HFF-Myc (cell line): ENCODE measurements around the gene DNAH7.

Source experiments
- DNase-seq: peaks from one replicate; pipeline ENCODE4 v3.0.0-alpha.2; 2011; ENCODE audit warnings: low read depth; ENCODE audit errors: extremely low read depth
- H3K4me3 ChIP-seq: replicated peaks from 2 replicates; pipeline ENCODE4 v1.5.1; 2011; ENCODE audit warnings: low read depth, mild to moderate bottlenecking, control low read depth, low read length
- TF ChIP-seq, protein P1 (sequence below): IDR thresholded peaks from 2 replicates; pipeline ENCODE4 v1.5.1; 2012; ENCODE audit warnings: mild to moderate bottlenecking, low read depth, low read length, control low read depth; ENCODE audit errors: missing control alignments

The DNAH7 gene

DNA sequence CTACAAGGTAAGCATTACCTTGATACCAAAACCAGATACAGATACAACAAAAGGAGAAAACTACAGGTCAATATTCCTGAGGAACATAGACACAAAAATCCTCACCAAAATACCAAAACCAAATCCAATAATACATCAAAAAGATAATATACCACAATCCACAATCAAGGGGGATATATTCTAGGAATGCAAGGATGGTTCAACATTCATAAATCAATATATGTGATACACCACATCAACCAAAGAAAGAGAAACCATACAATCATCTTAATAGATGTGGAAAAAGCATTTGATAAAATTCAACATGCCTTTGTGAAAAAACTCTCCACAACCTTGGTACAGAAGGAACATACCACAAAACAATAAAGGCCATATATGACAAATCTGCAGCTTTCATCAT, 28.4 kb downstream of the DNAH7 start:
- TF ChIP-seq, protein P1, sequence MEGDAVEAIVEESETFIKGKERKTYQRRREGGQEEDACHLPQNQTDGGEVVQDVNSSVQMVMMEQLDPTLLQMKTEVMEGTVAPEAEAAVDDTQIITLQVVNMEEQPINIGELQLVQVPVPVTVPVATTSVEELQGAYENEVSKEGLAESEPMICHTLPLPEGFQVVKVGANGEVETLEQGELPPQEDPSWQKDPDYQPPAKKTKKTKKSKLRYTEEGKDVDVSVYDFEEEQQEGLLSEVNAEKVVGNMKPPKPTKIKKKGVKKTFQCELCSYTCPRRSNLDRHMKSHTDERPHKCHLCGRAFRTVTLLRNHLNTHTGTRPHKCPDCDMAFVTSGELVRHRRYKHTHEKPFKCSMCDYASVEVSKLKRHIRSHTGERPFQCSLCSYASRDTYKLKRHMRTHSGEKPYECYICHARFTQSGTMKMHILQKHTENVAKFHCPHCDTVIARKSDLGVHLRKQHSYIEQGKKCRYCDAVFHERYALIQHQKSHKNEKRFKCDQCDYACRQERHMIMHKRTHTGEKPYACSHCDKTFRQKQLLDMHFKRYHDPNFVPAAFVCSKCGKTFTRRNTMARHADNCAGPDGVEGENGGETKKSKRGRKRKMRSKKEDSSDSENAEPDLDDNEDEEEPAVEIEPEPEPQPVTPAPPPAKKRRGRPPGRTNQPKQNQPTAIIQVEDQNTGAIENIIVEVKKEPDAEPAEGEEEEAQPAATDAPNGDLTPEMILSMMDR, result no peak
- DNase-seq, result no peak
- no peak overlapping the region for H3K4me3 ChIP-seq

DNA sequence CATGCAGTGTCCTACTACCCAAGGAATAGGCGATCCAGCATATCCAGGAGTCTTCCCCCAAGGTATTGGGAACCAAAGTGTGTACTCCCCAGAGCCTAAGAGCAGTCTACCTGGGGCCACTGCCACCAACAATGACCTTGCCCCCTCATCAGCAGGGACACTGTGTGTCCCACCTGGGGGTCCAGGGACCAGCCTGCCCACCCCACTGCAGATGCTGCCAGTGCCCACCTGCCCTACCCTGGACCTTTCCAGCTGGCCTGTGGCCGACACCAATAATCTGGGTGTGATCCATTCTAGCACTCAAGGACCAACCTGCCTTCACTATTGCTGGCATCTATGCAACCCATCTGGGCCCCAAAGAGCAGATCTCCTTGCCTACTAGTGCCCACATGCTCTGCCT, 32.2 kb downstream of the DNAH7 start:
- TF ChIP-seq, protein P1, result no peak
- no peak overlapping the region for H3K4me3 ChIP-seq
- DNase-seq, result no peak

DNA sequence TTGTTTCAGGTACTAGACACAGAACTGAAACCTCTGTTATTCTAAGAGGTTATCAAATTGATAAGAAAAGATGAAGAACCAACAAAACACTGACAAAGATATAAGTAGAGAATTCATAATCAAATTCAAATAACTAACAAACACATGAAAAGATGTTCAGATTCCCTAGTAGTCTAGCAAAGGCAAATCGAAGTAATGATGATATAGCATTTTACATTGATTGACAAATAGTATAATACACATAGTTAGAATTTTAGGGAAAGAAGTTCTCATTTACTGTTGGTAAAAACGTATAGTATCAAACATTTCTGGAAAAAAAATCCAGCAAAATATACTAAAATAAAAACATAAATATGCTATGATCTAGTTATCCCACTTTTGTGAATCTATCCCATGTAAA, 50.6 kb downstream of the DNAH7 start:
- TF ChIP-seq, protein P1, result no peak
- DNase-seq, result no peak
- no peak overlapping the region for H3K4me3 ChIP-seq

DNA sequence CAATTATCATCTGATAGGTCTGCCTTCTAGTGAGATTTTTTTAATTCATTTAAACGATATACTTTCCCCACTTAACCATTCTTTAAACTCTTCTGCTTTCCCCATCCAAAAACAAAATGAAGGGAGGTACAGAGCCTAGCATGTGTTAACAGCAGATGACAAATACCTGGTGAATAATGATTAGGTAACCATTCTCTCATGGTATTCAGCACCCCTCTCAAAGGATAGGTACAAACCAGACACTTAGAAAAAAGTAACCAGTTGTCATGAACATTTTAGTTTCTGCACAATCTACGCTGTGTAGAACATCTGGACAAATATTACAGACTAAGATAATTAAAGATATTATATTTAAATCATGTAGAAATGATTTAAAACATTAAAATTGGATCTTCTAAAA, 56.3 kb downstream of the DNAH7 start:
- DNase-seq, result no peak
- no peak overlapping the region for H3K4me3 ChIP-seq
- TF ChIP-seq, protein P1, result no peak

DNA sequence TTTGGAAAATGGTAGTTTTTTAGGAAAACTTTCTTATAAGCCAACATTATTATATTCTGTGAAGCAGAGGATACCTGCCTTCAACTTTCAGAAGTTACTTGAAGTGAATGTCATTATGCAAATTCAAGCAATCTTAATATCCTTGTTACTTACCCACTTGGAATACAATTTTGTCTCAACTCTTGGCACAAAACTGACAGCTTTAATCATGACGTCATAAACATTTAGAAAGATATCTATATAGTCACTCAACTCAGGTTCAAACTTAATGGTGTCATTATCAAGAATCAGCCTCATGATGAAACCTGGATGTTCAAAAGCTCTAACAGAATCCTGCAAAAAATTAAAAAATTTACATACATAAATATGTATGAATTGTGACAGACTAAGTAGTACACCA, 68.1 kb downstream of the DNAH7 start:
- no peak overlapping the region for H3K4me3 ChIP-seq
- no peak for DNase-seq
- TF ChIP-seq, protein P1, result no peak

DNA sequence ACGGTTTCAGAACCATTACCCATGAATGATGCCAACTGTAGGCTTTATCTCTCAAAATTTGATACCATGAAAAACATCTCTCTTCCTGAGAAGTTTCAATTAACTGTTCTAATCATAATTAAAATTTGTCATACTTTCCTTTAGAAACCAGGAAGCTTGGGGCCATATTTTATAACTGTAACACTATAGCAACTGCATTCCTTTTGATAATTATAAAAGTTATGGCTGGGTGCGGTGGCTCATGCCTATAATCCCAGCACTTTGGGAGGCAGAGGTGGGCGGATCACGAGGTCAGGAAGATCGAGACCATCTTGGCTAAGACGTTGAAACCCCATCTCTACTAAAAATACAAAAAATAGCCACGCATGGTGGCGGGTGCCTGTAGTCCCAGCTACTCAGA, 70.6 kb downstream of the DNAH7 start:
- no peak for DNase-seq
- TF ChIP-seq, protein P1, result no peak
- H3K4me3 ChIP-seq, result no peak overlapping the region

DNA sequence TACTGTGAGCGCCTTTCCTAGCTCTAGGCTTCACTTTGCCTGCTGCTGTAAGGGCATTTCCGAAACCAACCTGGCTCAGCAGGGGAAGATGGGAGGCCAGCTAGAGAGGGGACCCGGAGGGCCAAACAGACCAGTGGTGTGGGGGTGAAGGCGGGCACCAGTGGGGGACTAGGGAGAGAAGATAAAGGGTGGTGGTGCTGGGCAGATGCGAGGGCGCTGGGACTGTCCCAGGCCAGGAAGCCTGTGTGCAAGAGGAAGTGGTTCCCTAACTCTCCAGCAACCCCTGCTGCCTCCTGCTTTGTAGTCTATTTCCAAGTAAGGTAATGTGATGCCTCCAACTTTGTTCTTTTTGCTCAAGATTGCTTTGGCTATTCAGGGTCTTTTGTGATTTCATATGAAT, 73.1 kb downstream of the DNAH7 start:
- no peak for DNase-seq
- TF ChIP-seq, protein P1, result no peak
- no peak overlapping the region for H3K4me3 ChIP-seq
